Progenitor cell of endocrine pancreas (in vitro differentiated cells): ENCODE results near the gene CLCN7. TPM values are rescaled to one million over a fixed set of nuclear protein-coding genes. Genes with fewer than 3 reads are reported as not detected.

Experiments
- DNase-seq: peaks from one replicate; pipeline ENCODE4 v3.0.0; 2021; ENCODE audit warnings: low spot score; ENCODE audit not compliant: unreplicated experiment
- H3K27ac Mint-ChIP-seq: 2 replicates; pipeline ENCODE4 v1.8.0; 2021; ENCODE audit warnings: mild to moderate bottlenecking, moderate library complexity, mixed read lengths
- H3K27me3 Mint-ChIP-seq: 2 replicates; pipeline ENCODE4 v1.8.0; 2021; ENCODE audit warnings: mixed read lengths
- H3K36me3 Mint-ChIP-seq: 2 replicates; pipeline ENCODE4 v1.8.0; 2022; ENCODE audit warnings: mixed read lengths; ENCODE audit not compliant: insufficient read depth
- H3K4me1 Mint-ChIP-seq: 2 replicates; pipeline ENCODE4 v1.8.0; 2021; ENCODE audit warnings: low read depth, mixed read lengths
- H3K4me3 Mint-ChIP-seq: 2 replicates; pipeline ENCODE4 v1.8.0; 2021; ENCODE audit warnings: low read depth, mild to moderate bottlenecking, moderate library complexity, mixed read lengths
- H3K9me3 Mint-ChIP-seq: 2 replicates; pipeline ENCODE4 v1.8.0; 2021; ENCODE audit warnings: low read depth, mixed read lengths
- CTCF ChIP-seq: fragments of 200-600 bp; sonication (generic); IDR thresholded peaks from one replicate; pipeline ENCODE4 v1.5.0; 2021; ENCODE audit warnings: antibody characterized with exemption, mild to moderate bottlenecking; ENCODE audit not compliant: unreplicated experiment
- total RNA-seq: library from RNA; stranded (reverse); gene quantifications from 2 replicates; pipeline ENCODE4 v1.2.1, GENCODE V29; 2021

CLCN7 gene
- total RNA-seq, 1 donor from 2014 or later: 89.4 TPM

- H3K27me3 Mint-ChIP-seq: no peaks in the 10 kb centered on the region
- no peak for TF ChIP-seq CTCF
- H3K9me3 Mint-ChIP-seq: peaks cover 3% of the 10 kb centered on the region
These were observed 45.0 kb upstream of the CLCN7 start for GRCh38 chr16:1519831-1520230.

GRCh38 chr16:1518626-1519135 lies 43.9 kb upstream of the CLCN7 start:
- H3K27ac Mint-ChIP-seq: no peak overlapping the region
- H3K36me3 Mint-ChIP-seq: peaks cover 23% of the 10 kb centered on the region
- H3K4me1 Mint-ChIP-seq: no peaks in the 10 kb centered on the region
- H3K27me3 Mint-ChIP-seq: no peaks in the 10 kb centered on the region
- H3K4me3 Mint-ChIP-seq: no peak overlapping the region
- no peak for DNase-seq
- peaks cover 7% of the 10 kb centered on the region for H3K9me3 Mint-ChIP-seq
- TF ChIP-seq CTCF: no peak

More at GRCh38 chr16:1519831-1520230, 45.0 kb upstream of the CLCN7 start:
- peaks cover 15% of the 10 kb centered on the region for H3K36me3 Mint-ChIP-seq
- no peak overlapping the region for H3K4me3 Mint-ChIP-seq
- DNase-seq: no peak
- no peak overlapping the region for H3K27ac Mint-ChIP-seq
- H3K4me1 Mint-ChIP-seq: no peaks in the 10 kb centered on the region

GRCh38 chr16:1514507-1514906 lies 39.7 kb upstream of the CLCN7 start:
- DNase-seq: no peak
- no peaks in the 10 kb centered on the region for H3K4me1 Mint-ChIP-seq
- no peak for TF ChIP-seq CTCF
- H3K9me3 Mint-ChIP-seq: peaks cover 7% of the 10 kb centered on the region
- no peak overlapping the region for H3K27ac Mint-ChIP-seq
- H3K27me3 Mint-ChIP-seq: no peaks in the 10 kb centered on the region
- H3K4me3 Mint-ChIP-seq: no peak overlapping the region
- peaks cover 34% of the 10 kb centered on the region for H3K36me3 Mint-ChIP-seq

DNA sequence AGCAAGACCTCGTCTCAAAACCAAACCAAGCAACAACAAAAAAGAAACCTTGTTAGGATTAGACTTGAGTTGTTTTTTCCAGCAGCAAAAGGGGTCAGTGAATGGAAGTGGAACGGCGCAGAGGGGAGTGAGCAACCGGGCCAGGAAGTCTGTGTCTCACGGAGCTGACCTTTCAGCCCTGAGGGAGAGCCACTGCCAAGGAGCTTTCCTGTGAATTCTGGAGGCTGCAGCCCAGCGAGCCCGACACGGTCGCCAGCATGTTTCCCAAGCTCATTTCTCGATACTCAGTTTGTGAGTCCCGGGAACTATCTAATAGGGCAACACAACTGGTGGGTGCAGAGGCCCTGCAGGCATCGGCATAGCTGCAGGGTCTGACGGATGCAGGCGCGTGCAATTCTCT lies 37.9 kb upstream of the CLCN7 start:
- Mint-ChIP-seq H3K4me3 (no peak overlapping the region), H3K4me1 (no peaks in the 10 kb centered on the region), H3K27ac (peak overlapping the region; percentile 71), H3K9me3 (peaks cover 7% of the 10 kb centered on the region), H3K36me3 (peaks cover 30% of the 10 kb centered on the region), H3K27me3 (no peaks in the 10 kb centered on the region)
- DNase-seq: no peak
- TF ChIP-seq CTCF: no peak

GRCh38 chr16:1511662-1512569 lies 37.1 kb upstream of the CLCN7 start:
- no peak overlapping the region for H3K4me3 Mint-ChIP-seq
- DNase-seq: no peak
- TF ChIP-seq CTCF: no peak
- no peaks in the 10 kb centered on the region for H3K27me3 Mint-ChIP-seq
- H3K36me3 Mint-ChIP-seq: peaks cover 30% of the 10 kb centered on the region
- H3K27ac Mint-ChIP-seq: no peak overlapping the region
- peaks cover 7% of the 10 kb centered on the region for H3K9me3 Mint-ChIP-seq
- no peaks in the 10 kb centered on the region for H3K4me1 Mint-ChIP-seq
